Limb (tissue), 2 donors: ENCODE measurements around the gene CNGA2.

Experiments used
- DNase-seq, 2 donors: peaks; one replicate each; pipeline ENCODE4 v3.0.0-alpha.2; 2016; ENCODE audit errors: extremely low spot score in 2 of 2

The CNGA2 gene

DNA sequence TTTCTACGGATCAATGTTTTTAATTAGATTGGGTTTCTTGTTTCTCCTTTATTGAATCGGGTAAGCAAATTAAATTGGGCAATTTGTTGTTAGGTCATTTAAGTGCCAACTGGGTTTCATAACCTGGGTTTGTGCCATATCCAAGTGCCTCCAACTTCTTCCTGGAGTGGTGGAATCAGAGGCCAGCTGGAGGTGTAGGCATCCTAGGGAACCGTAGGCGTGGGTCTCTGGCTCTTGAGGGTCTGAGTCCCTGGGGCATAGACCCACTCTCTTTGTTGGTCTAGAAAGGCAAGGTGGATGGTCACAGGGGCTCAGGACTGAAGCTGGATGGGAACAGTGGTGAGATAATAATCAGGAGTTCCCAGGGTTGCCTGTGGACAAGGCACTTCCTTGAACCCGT, 18.3 kb downstream of the CNGA2 start:
- no peak for DNase-seq

DNA sequence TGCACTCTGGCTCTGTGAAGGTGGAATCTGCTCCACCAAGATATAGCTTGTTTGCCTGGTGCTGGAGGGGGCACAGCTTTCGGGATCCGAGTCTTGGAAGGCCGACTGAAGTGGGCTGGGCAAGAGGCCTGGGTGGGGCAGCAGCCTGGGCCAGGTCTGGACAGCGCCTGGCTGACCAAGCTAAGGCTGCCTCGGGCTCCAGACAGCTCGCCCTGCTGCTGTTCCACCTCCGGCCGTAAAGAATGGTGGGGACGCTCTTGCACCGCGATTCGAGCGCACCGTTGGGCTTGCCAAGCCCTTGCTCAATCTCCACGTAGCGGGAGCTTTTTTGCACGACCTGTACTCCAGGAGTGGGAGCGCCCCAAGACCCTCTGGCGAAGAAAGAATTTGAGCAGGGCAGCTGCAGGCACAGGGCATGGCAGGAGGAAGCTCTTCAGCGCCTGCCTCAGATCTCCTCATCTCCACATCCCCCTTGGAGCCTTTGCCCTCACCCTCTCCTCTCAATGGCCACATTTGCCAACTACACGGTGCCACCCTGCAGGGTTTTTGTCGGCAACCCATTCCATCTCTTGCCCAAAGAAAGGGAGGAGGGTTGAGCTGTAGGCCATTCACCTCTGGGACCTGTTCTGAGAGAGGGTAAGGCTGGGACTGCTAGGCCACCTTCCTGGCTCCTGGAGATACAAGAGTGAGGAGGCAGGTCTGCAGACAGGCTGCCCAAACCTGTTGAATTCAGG, 18.9 kb downstream of the CNGA2 start:
- peak; percentile 22 to 74 for DNase-seq

DNA sequence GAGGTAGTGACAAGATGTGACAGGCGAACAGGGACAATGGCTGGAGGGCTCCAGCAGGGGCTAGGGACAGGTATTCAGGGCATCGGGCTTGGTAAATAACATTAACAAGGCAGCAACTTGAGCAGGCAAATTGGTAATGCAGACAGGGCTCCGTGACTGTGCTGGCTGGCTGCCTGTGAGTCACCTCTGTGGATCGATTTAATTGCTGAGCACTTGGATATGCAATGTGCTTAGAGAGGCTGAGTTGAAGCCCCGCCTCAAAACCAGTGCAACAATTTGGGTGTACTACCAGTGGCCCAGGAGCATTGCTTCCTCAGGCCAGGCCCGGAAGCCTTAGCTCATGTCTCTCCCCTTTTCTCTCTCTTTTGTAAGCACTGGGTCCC, 19.5 kb downstream of the CNGA2 start:
- DNase-seq, result peak in 1 of 2 donors; percentile 31

GRCh38 chrX:151754641-151755215, 20.2 kb downstream of the CNGA2 start:
- peak in 1 of 2 donors; percentile 17 for DNase-seq

DNA sequence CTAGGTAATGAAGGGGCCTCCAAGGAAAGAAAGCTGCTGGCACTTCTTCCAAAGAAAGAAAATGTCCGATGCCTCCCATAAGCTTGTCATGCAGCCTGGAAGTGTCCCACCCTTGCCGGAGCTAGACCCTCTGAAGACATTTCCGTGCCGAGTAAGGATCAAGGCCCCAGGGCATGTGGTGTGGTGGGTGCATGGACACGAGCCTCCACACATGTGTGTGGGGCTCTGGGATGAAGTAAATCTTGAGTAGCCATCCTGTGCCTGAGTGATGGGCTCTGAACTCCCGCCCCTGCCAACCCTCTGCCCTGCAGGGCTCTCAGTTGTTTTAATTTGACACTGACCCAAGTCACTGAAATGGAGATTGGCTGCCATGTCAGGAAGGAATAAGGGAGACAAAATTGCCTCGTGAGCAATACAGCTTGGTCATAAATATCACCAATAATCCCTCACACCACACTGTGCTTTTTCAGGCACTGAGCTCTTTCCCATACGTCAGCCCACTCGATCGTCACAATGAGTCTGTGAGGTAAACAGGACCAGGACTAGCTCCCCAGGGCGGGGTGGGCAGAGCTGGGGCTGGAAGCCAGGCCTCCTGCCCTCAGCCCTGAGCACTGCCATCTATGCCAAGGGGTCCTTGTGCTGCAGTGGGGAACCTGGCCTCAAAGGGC, 24.6 kb downstream of the CNGA2 start:
- no peak for DNase-seq

- DNase-seq, result no peak
Measured at GRCh38 chrX:151762802-151763201, 28.3 kb downstream of the CNGA2 start.

DNA sequence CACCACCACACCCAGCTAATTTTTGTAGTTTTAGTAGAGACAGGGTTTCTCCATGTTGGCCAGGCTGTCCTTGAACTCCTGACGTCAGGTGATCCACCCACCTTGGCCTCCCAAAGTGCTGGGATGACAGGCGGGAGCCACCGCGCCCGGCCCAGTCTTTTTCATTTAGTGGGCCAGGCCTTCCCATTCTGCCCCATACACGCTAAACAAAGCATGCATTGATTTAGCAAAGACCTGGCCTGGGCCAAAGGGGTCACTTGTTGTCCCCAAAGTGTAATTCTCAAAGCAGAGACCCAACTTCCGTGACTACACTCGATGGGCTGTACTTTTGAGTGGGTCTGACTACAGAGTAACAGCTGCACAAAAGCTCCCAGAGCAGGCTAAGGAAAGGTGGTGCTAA, 29.2 kb downstream of the CNGA2 start:
- DNase-seq, result no peak

GRCh38 chrX:151765026-151765425, 30.5 kb downstream of the CNGA2 start:
- DNase-seq, result no peak

DNA sequence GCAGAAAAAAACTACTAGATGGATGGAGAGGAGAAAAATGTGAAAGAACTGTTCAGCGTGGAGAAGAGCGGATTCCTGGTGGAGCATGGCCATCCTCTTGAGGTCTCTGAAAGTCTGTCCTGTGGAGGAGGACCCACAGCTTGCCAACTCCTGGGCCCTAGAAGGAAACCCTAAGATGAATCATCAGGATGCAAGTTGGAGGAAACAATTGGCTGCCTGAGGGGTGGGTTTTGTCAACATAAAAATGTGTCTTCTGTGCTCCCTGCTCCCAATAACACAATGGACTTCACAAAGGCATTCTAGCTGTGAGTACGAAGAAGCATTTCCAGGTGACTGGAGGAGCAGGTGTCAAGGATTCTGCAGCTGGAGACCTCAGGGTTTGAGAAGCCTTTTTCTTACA, 37.2 kb downstream of the CNGA2 start:
- DNase-seq, result no peak

- no peak for DNase-seq
Measured at GRCh38 chrX:151773434-151773833, 38.9 kb downstream of the CNGA2 start.

- no peak for DNase-seq
Measured at GRCh38 chrX:151774421-151774820, 39.9 kb downstream of the CNGA2 start.

- peak; percentile 43 to 47 for DNase-seq
Measured at GRCh38 chrX:151776181-151776731, 41.7 kb downstream of the CNGA2 start.

DNA sequence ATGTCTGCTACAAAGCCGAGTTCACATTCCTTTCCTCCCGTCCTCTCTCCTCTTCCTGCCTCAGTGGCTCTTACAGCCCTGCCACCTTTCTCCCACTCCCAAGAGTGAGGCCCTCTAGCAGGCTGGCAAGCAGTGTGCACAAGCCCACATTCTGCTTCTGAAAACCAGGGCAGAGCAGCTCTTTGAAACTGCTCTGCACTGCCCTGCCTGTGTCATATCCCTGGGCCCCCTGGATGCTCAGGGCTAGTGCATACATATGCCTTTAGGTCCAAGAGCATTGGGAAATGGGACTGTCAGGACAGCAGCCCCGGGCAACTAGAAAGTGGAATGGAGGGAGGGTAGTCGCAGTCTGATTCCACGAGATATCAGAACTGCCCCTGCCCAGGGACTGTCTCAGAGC, 42.4 kb downstream of the CNGA2 start:
- DNase-seq, result no peak

- no peak for DNase-seq
Measured at GRCh38 chrX:151779258-151779657, 44.7 kb downstream of the CNGA2 start.

GRCh38 chrX:151780621-151781020, 46.1 kb downstream of the CNGA2 start:
- no peak for DNase-seq

DNA sequence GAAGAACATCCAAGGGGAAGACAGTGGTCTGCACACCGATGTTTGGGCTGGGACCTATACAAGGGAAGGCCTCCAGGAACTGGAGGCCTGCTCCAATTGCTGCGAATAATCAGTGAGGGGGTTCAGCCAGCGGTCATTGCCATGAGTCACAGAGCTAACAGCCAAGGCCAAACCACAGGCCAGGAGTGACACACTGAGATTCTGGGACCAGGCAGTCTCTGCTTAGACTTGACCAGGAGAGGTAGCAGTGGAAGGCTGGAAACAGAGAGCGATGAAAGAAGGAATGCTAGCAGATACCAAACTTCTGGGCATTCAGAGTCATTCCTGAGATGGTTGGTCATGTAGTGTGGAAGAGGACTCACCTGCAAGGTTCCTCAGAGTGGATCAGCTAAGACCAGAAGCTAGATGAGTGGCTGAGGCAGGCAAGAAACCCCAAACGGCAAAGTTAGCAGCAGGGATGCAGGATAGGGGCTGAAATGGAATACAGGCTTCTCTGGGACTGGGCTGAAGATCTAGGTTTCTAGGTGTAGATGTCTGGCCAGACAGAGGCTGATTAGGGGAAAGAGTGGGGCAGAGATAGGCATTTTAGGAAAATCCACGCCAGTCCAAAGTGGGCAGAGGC, 54.7 kb downstream of the CNGA2 start:
- peak in 1 of 2 donors; percentile 2 for DNase-seq

GRCh38 chrX:151790481-151791160, 56.1 kb downstream of the CNGA2 start:
- DNase-seq, result peak in 1 of 2 donors; percentile 22

- DNase-seq, result no peak
Measured at GRCh38 chrX:151791961-151792360, 57.4 kb downstream of the CNGA2 start.

GRCh38 chrX:151792505-151792904, 58.0 kb downstream of the CNGA2 start:
- no peak for DNase-seq

DNA sequence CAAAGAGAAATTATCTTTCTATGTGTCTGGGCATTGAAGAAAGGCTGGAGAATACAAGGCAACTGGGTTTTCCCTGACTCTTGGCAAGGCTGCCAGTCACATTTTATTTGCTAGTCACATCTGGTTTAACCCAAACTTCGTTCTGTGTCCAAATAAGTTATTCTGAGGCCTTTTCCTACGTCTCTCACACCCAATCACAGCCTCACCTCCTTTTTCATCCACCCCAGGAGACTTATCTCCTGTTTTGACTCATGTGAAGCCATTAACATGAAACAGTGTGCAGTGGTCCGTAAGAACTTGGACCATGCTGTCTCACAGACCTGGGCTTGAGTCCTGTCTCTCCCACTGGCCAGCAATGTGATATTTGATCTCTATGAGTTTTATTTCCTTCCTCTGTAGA, 59.3 kb downstream of the CNGA2 start:
- no peak for DNase-seq
